NCI-H345 treated with DMSO at 0.1 percent for 48 hours (cell line): ENCODE data around the gene KCNN1.

Source experiments
- DNase-seq: peaks from one replicate; lab custom pipeline; 2025; ENCODE audit not compliant: unreplicated experiment; lab: John Stamatoyannopoulos, UW

The KCNN1 gene

DNA sequence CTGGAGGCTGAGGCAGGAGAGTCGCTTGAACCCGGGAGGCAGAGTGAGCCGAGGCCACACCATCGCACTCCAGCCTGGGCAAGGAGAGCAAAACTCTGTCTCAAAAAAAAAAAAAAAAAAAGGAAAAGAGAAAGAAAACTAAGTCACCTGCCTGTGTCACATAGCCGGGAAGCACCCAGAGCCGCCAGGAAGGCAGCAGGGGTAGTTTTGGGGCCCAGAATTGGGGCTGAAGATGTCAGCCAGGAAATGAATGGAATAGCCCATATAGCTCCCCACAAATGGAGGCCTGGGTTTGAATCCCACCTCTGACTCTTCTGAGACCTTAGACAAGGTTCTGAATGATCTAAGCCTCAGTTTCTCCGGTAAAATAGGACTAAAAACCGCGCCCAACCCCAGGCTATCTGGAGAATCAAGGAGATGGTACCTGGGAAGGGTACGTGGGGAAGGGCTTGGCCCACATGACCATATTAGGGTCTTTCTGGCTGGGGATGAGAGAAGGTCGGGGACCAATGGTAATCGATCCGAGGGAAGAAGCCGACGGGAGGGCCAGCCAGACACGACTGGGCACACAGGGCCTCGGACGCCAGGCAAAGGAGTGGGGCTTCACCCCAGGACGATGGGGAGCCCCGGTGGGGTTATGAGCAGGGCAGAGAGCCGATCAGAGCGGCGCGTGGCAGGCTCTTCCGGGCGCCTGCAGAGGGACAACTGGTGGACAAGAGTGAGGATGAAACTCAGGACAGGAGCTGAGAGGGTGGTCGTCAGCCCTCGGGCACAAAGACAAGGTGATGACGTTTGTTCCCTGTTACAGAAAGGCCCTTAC lies 19.7 kb upstream of the KCNN1 start:
- DNase-seq: peak; percentile 4

DNA sequence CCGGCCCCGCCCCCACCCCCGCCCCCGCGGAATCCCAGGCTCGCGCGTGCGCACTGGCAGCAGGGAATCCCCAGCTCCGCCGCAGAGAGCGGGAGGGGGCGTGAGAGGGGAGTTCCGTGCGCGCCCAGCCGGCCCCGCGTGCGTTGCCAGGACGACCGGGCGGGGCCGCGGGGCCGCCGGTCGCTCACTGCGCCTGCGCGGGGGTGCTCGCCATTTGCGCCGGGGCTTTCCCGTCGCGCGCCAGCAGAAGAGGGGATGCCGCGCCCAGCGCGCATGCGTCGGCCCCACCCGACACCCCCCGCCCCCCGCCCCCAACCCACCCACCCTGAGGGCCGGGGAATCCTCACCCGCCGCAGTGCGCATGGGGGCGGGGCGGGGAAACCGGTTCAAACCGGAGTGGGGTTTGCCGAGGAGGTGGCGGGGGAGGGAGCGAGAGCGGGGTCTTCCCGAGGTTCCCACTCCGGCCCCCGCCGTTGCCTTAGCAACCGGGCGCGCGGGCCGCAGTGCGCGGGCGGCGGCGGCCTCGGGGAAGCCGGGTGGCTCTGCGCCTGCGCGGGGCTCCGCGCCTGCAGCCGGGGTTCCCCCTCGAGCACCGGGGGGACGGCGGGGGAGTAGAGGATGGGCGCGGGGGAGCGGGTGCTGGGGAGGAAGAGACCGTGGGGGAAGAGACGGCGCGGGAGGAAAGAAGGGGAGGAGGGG lies 18.9 kb upstream of the KCNN1 start:
- DNase-seq: peak; percentile 81

DNA sequence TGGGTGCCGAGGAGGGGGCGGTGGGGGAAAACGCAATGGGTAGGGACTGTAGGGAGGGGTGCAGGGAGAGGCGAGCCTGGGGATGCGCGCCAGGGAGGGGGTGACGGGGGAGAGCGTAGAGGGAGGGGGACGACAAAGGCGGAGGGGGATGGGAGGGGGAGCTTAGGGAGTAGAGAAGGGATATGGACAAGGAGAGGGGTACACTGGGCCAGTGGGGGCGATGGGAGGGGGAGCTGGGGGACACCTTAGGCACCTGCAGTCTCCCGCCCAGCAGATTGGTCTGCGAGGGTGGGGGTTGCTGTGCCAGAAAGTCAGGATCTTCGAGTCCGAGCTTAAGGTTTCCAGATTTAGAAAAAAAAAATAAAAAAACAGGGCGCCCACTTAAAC lies 18.4 kb upstream of the KCNN1 start:
- no peak for DNase-seq

DNA sequence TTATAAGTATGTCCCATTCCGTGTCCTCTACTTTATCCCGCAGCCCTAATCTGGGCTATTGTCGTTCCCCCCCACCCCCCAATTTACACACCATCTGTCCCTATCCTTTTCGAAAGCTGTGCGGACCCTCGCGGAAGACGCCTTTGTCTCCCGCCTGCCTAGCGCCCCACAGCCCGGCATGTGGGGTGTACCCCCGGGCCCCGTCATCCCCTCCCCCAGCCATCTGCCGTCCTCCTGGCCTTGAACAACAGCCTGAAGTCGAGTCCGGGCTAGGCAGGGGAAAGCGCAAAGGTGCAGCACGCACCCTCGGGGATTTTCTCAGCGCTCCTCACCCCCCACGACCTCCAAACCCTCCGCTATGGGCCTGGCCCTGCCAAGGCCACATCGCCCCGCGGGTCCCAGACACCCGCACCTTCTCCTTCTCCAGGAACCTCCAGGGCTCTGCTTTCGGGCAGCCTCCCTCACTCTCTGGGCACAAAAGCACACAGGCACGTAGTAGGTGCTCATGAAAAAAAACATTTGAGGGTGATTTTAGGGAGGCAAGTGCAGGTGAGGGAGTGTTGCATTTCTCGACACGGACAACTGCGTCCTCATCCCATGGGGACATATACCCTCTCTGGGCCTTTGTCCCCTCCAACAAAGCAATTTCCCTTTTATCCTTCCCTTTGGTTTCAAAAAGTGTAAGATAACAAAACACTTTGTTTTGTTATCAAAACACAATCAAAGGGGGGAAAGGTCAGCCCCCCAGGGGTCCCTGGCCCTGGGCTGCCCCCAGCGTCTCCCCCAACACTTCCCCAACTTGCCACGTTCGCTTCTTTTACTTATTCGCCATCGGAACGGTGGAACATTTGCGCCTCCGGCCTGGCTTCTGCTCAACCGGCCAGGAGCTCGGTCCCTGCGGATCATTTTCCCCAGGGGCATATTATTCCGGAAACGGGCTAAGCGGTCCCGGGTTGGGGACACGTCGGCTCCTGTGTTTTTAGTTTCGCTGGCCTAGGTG lies 17.7 kb upstream of the KCNN1 start:
- no peak for DNase-seq

DNA sequence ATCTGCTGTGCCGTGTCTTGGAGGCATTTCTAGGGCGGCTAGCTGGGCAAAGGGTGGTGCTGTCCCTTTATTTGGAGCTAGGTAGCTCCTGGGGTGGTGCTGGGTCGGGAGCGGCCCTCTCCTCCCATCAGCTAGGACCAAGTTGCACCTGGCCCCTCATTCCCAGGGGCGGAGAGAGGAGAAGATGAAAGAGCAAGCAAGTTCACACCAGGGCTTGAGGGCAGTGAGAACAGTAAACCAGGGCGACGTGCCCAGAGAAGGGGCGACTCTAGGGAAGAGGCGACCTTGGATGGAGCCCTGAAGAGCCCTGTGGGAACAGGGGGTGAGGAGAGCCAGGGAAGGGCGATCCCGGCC lies 17.0 kb upstream of the KCNN1 start:
- DNase-seq: no peak

DNA sequence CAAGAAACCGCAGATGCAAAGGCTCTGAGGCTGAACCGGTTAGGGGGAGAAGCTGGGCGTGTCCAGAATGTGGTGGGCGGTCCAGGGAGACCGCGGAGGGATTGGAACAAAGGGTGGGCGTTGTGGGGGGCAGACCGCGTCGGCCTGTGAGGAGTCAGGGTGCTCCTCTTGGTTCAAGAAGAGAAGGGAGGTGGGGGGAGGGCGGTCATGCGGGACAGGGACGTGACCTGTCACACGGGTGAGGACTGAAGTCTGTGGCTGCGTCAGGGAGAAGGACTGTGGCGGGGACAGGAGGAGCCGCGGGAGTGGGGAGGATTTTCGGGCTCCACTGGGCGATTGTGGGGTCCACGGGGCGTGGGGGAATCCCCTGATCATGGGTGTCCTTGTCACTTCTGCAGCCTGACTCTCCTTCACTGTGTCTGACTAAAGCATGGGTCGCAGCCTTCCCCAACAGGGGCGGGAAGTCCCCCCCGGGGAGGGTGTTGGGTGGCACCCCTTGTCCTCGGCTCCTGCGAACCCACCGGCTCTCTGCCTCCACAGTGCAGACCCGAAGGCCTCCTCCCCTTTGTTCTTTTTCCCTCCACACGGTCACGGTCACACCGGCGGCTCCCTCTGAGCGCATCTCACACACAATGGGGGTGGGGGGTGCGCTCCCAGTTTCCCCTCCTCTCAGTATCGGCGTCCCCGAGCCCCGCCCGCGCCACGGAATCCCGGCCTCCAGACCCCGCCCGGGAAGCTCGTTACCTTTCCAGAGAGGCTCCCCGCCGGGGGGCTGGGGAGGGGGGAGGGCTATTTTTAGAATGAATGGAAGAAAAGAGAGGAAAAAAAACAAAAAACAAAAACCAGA lies 16.4 kb upstream of the KCNN1 start:
- no peak for DNase-seq

DNA sequence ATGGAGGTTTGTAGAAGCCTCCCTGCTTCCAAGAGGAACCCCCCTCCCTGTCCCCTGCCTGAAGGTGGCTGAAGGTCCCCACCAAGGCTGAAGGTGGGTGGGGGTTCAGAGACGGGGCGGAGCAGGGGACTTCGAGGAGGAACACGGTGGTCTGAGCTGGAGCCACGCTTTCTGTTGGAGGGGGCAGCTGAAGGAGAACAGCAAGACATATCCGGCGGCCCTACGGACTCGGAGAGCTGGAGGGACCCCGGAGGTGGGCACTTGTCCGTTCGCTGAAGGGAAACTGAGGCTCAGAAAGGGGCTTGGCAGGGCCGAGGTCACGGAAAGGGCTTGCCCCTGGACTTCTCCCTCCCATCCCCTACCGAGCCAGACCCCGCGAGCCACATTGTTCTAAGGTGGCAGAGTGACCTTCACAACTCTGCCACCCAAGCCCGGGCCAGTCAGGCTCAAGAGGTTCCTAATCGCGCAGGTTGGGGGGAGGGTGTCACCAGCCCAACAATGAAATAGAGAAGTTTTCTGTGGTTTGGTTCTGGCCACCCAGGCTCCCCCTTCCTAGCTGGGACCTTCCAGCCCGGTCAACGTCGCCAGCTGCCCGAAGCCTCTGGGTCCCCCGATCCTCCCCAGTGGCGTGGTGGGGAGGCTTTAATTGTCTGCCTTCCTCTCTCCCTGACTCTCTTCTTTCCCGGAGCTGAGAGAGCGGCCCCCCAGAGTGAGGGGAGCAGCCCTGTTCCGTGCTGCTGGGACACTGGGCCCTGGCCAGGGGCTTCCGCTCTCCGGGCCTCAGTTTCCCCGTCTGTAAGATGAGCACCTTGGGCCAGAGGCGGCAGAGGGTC lies 15.5 kb upstream of the KCNN1 start:
- DNase-seq: no peak

DNA sequence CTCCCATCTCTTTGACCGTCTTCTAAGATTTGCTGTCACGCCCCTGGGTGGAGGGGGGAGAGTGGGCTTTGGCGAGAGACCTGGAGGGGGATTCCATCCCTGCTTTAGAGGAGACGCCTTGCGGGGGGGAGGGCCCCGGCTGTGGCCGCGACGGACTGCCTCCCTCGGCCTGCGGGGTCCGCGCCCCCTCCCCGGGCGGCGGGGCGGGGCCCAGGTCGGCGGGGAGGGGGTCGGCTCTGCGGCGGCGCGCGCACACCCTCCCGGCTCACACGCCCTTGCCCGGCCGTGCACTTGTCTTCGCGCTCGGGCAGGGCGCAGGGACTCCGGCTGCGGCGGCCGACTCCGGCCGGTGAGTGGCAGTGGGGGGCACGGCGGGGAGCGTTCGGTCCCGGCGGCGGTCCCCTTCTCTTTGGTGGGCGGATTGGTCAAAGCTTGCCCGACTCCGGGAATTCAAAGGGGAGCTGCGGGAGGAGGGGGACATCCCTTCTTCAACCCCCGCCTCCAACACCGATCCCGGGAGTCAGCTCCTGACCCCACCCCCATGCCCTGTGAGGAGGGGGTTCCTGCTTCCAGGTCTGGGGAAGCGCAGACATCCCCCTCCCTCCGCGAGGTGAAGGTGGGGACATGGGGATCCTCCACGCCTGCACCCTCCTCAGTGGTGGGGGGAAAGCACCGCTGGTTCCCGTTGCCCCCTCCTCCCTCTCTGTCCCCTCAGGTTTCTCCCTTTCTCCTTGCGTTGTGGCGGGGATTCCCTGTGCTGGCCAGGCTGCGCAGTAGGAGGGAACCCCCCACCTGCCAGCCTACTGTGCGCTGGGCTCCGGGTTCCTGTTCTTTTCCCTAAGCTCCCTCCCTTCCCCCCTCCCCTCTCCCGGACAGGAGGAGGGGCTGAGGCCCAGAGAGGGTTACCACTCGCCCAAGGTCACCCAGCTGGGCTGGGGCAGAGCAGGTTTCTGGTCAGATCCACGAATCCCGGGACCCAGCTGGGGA lies 14.6 kb upstream of the KCNN1 start:
- no peak for DNase-seq

DNA sequence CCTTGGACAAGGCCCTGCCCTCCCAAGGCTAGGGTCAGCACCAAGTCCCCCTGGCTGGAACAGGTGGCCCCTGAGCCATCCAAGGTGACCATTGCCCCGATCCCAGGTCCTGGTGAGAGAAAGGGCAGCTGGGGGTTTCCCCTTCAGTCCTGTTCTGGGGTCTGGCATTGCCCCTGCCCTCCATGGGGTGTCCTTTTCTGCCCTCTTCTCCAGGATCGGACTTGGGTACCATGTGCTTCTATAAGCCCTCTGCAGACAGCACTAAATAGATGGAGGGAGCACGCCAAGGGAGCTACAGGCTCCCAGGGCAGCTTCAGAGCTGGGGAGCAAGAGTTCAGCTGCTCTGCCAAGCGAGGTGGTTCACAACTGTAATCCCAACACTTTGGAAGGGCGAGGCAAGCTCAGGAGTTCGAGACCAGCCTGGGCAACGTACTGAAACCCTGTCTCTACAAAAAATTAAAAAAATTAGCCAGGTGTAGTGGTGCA lies 13.5 kb upstream of the KCNN1 start:
- DNase-seq: no peak

DNA sequence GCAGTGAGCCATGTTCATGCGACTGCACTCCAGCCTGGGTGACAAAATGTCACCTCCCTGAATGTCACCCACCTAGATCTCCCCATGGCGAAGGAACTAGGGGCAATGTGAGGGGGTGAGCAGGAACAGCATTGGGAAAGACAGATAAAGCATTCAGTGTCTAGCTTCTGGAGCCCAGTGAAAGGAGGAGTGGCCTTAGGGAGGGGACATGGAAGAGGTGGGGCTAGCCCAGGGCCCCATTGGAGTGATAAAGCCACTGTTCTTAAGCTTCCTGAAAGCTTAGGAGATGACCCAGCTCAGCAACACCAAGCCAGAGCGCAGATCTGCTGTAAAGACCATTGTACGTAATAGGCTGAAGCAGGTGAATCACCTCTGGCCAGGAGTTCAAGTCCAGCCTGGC lies 13.0 kb upstream of the KCNN1 start:
- DNase-seq: no peak

DNA sequence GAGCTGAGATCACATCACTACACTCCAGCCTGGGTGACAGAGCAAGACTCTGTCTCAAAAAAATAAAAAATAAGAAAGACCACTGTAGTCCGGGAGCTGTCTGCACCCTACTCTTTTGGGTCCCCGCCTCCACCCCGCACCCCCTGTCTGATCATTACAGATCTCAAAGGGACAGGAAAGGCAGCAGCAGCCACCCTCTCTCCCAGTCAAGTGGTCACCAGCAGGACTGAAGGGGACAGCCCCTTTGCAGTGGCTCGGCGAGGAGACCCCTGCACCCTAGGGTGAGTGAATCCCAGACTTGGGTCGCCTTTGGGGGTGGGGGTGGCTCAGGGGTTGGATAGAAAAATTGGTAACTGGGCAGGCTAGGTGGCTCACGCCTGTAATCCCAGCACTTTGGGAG lies 12.5 kb upstream of the KCNN1 start:
- DNase-seq: no peak

DNA sequence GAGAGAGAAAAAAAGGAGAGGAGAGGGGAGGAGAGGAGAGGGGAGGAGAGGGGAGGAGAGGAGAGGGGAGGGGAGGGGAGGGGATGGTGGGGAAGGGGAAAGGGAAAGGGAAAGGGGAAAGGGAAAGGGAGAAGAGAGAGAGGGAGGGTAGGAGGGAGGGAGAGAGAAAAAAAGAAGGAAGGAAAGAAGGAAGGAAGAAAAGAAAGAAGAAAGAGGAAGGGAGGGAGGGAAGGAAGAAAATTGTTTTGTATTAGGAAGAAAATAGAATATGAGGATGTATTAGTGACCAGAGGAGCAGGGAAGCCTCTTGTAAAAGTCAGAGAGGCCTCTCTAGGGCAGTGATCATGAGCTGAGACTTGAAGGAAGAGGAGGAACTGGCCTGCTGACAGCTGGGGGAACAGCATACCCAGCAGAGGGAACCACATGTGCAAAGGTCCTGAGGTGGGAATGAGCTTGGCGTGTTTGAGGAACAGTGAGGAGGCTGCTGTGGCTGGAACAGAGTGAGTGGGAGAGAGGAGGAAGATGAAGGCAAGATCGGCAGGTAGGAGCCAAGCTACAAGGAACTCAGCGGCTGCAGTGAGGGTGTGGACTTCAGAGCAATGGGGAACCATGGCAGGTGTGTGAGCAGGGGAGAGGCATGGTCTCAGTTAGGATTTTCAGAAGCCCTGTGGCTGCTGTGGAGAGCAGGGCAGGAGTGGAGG lies 9.6 kb upstream of the KCNN1 start:
- no peak for DNase-seq

DNA sequence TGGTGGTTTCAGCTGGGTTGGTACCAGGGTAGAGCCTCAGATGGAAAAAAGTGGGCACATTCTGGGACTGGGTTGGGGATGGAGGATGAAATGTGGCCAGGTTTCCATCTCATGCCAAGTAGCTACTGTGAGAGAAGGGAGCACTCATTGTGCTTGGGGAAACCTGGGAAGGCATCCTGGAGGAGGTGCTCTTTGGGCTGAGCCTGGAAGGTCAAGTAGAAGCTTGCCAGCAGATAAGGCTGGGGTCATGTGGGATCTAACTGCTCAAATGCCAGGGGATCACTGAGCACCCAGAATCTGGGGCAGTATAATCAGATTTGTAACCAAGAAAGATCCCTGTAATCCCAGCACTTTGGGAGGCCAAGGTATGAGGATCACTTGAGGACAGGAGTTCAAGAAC lies 9.0 kb upstream of the KCNN1 start:
- no peak for DNase-seq

DNA sequence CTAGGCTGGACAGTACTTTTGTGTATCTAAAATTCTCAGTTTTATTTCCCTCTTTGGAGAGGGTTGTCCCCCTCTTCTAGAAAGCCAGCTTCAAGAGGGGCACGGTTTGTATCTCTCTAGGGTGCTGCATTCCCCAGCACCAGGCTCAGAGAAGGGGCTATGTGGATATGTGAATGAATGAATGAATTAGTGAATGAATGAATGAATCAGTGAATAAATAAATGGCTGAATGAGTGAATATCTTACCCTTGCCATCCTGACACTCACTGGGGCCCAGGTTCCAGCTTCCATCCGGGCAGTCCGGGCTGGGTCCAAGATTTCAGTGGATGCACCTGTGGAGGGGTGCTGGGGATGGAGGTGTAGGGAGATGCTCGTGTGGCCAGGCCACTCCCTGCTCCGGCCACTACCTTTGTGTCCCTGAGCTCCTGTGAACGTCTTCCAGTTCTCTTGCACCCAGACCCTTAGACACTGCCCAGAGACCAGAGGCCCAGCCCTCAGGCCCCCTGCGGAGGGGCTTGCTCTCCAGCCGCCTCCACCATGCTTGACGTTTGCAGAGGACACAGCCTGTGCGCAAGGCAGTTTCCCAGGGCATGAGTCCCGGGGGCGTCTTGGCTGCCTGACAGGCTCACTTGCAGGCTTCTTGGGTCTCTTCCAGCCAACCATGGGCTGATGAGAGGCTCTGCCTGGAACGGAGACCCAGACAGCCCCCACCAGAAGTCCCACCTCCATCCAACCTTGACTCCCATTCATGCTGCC lies 2.8 kb upstream of the KCNN1 start:
- no peak for DNase-seq

DNA sequence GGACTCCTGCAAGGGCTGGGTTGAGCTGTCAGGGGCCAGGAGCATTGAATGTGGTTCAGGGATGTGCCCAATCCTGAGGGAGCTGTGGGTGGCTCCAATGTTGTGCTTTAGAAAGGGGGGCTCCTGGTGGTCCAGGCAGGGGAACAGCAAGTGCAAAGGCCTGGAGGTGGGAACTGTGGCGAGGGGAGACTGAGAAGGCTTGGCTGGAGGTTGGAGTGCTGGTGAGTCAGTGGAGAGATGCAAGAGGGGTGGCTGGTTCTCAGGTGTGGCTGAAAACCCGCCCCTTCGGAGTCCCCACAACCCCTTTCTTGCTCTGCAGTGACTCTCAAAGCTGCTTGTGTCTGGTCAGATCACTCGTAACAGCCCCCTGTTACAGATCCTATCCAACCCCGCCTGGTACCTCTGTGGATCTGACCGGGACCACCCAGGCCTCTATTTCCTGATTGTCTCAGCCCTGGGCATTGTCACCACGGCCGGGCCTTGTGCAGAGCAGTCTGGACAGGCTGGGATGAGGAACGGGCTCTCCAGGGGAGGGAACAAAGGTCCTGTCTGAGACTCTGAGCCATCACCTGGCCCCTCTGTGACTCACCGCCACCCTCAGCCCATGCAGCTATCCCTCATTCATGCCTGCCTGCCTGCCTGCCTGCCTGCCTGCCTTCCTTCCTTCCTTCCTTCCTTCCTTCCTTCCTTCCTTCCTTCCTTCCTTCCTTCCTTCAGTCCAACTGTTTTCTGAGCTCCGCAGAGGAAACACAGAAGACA lies 1.4 kb upstream of the KCNN1 start:
- no peak for DNase-seq

DNA sequence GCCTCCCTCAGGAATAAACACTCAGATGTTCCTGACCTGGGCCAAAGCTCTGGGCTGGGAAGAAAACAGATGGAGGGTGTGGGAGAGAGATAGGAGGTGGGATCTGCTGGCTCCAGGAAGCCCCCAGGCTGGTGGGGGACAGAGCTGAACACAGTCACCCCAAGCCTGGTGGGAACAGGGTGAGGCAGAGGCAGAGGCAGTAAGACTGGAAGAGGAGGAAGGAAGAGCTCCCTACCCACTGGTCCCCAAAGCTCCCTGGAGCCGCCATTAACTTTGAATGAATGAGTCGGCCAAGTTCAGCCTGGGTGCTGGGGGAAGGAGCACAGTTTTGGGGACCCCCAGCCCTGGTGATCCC lies 801 bp upstream of the KCNN1 start:
- DNase-seq: no peak
